Spleen (tissue), 7 donors: ENCODE results near the gene GJC2.

Source experiments
- CTCF ChIP-seq, 11 experiments: fragments of 200-600 bp in 7 of 11; fragments of 450-650 bp in 4 of 11; sonication (generic) in 4 of 11; IDR thresholded peaks in 8 of 11; conservative IDR thresholded peaks in 3 of 11; 1 replicate in 7 of 11; 2 replicates in 4 of 11; pipeline versions ENCODE4 v1.4.0 to v1.8.0; 2016 to 2021; ENCODE audit warnings: antibody characterized with exemption in 11 of 11, inconsistent platforms in 4 of 11, mild to moderate bottlenecking in 1 of 11
- POLR2A ChIP-seq, 3 donors: fragments of 450-650 bp; IDR thresholded peaks; one replicate each; pipeline ENCODE4 v1.5.1; 2017; ENCODE audit warnings: antibody characterized with exemption in 3 of 3, mild to moderate bottlenecking in 1 of 3
- POLR2AphosphoS5 ChIP-seq, 3 donors: sonication (generic); formaldehyde crosslinking; IDR thresholded peaks; one replicate each; pipeline ENCODE4 v1.5.1; 2017; ENCODE audit warnings: antibody characterized with exemption in 3 of 3
- donor health status: DM: no; HTN: no; CAD: no; lungs with moderate emphysema.
- donor health status: DM: no; HTN: no; CAD: no.
- donor health status: DM: no; HTN: no; CAD: no.

GRCh38 chr1:228148196-228148861, 1.4 kb upstream of the GJC2 start:
- TF ChIP-seq CTCF (IDR thresholded peaks at IDR 0.05 in 8 of 11, conservative IDR thresholded peaks at IDR 0.05 in 3 of 11) (no peak), POLR2A (IDR thresholded peaks at IDR 0.05) (no peak), POLR2AphosphoS5 (IDR thresholded peaks at IDR 0.05) (peak; percentile 15 to 27 (median 24))
